Ovary (tissue), 3 donors: ENCODE measurements around the gene ARHGEF5.

Experiments used
- CTCF ChIP-seq, 3 donors: fragments of 450-650 bp in 2 of 3; fragments of 200-600 bp in 1 of 3; IDR thresholded peaks; one replicate each; pipeline versions ENCODE4 v1.5.1 to v1.8.0; 2016 to 2022; ENCODE audit warnings: antibody characterized with exemption in 3 of 3, mild to moderate bottlenecking in 1 of 3
- POLR2A ChIP-seq: fragments of 450-650 bp; IDR thresholded peaks from one replicate; pipeline ENCODE4 v1.6.1; 2017; ENCODE audit warnings: antibody characterized with exemption, mild to moderate bottlenecking, moderate library complexity
- donor health status: DM: no; HTN: no; CAD: no.

GRCh38 chr7:144414815-144415214 lies 59.6 kb downstream of the ARHGEF5 start:
- TF ChIP-seq CTCF (IDR thresholded peaks at IDR 0.05) (no peak), POLR2A (no peak)
